Left renal pelvis (tissue), 4 donors: Measurements from ENCODE around the gene OR52R1. TPM values are rescaled to one million over a fixed set of nuclear protein-coding genes. Genes with fewer than 3 reads are reported as not detected.

Experiments used
- polyA plus RNA-seq, 4 donors: library from polyadenylated mRNA; unstranded; fragments of 120-200 nt; gene quantifications; one replicate each; pipeline ENCODE4 v1.2.1, GENCODE V29; 2013; ENCODE audit not compliant: insufficient read length in 4 of 4

The OR52R1 gene
- polyA plus RNA-seq, 4 donors: not detected

Other genes with a start within 250 kb of the OR52R1 start
- not detected for gene OR52I2, start 222.6 kb downstream of the OR52R1 start, polyA plus RNA-seq
- under 1 TPM in 1 of 4 donors, not detected in 3; 0.08 TPM for gene OR52I1, start 210.3 kb downstream of the OR52R1 start, polyA plus RNA-seq
- gene TRIM68, start 196.1 kb downstream of the OR52R1 start, polyA plus RNA-seq: 10 to 100 TPM; 16.4 to 23.0 (median 20.5) TPM
- not detected for gene OR51D1, start 166.9 kb downstream of the OR52R1 start, polyA plus RNA-seq
- gene OR51E1, start 160.4 kb downstream of the OR52R1 start, polyA plus RNA-seq: 1 to 10 TPM; 1.8 to 3.1 (median 2.3) TPM
- gene OR51E2, start 106.5 kb downstream of the OR52R1 start, polyA plus RNA-seq: under 1 TPM; 0.46 to 0.89 (median 0.67) TPM
- under 1 TPM; 0.21 to 0.71 (median 0.30) TPM for gene MMP26, start 99.6 kb downstream of the OR52R1 start, polyA plus RNA-seq
- gene OR51F1, start 34.4 kb downstream of the OR52R1 start, polyA plus RNA-seq: not detected
- not detected for gene OR51F2, start 16.9 kb upstream of the OR52R1 start, polyA plus RNA-seq
- gene OR51S1, start 44.8 kb upstream of the OR52R1 start, polyA plus RNA-seq: not detected
- gene OR51T1, start 77.5 kb upstream of the OR52R1 start, polyA plus RNA-seq: not detected
- gene OR51A7, start 99.4 kb upstream of the OR52R1 start, polyA plus RNA-seq: not detected
- gene OR51G2, start 115.0 kb upstream of the OR52R1 start, polyA plus RNA-seq: under 1 TPM in 1 of 4 donors, not detected in 3; 0.08 TPM
- not detected for gene OR51G1, start 120.0 kb upstream of the OR52R1 start, polyA plus RNA-seq
- under 1 TPM in 1 of 4 donors, not detected in 3; 0.05 TPM for gene OR51A4, start 143.2 kb upstream of the OR52R1 start, polyA plus RNA-seq
- not detected for gene OR51A2, start 151.3 kb upstream of the OR52R1 start, polyA plus RNA-seq
- under 1 TPM in 3 of 4 donors, not detected in 1; 0.05 to 0.06 (median 0.05) TPM for gene OR51L1, start 190.5 kb upstream of the OR52R1 start, polyA plus RNA-seq
- not detected for gene OR52J3, start 242.1 kb upstream of the OR52R1 start, polyA plus RNA-seq